GM10847 (cell line): ENCODE results near the gene LZTR1.

Source experiments
- POLR2A ChIP-seq: IDR thresholded peaks from 2 replicates; pipeline ENCODE4 v1.6.1; 2011; ENCODE audit not compliant: insufficient read length; ENCODE audit errors: extremely low read depth

The LZTR1 gene

DNA sequence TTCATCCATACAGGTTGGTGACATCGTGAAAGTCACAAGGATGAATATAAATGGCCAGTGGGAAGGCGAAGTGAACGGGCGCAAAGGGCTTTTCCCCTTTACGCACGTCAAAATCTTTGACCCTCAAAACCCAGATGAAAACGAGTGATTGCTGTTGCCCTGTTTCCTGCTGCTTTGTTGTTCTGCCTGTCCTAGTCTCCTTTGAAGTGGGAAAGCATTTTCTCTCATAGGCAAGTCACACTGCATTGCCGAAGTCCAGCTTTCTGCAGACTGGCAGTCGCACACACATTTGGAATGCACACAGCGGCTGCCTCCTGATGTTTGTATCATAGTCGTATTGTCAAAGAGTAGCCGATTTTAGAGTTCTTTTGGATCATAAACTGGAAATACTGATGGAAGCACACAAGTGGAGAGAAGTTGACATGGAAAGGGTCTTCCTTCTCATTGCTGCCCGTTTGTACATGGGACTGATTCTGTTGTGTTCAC is 32.4 kb upstream of the LZTR1 start:
- TF ChIP-seq POLR2A, result no peak

DNA sequence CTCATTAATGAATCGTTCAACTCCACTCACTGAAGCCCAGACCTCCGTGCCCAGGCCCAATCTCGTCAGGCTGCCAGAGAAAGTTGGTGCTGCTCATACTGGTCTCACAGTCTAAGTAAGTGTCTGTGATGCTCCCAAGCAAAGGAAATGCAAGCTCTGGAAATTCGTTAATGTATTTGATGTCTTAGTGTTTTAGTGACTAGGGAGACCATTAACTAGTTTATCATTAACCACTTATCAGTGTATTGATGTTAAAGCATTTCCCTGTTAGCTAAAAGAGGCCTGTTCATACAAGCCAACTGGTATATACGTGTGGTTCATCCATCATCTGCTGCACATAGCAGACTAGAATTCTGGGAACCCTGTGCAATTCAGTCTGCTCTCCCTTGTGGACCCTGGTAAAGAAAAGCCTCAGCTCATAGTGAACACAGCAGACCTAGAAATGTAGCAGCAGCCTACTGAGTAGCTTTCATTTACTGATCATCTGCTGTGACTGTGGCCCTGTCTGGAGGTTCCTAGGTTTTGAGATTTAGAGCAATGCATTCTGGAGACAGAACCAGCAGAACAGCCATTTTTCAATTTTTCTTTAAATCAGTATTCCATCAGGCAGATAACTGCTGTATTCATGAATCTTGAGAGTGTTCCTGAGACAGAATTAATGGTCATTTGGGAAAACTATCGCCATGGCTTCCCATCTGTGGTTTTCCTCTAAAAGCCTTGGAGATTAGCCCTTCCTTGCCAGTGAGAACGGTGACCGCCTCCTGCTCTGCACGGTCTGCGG is 30.8 kb upstream of the LZTR1 start:
- TF ChIP-seq POLR2A, result no peak

DNA sequence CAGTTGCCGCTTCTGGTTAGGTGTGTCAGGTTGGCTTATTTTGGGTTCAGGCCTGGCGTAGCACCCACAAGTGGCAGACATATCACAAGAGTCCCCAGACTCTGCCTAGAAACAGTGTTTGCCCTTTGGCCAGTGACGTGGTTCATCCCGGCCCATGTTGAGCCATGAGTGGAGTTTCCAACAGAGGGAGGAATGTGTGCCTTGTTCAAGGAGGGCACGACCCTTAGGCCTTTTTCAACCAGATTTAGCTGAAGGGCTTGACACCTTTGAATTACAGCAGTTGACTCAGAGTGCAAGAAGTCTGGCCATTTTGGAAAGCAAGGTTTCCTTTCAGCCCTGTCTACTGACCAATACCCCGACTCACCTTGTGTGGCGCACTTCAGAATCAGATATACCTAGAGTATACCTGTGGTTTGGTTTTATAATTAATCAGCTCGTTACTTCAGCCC is 30.1 kb upstream of the LZTR1 start:
- no peak for TF ChIP-seq POLR2A

DNA sequence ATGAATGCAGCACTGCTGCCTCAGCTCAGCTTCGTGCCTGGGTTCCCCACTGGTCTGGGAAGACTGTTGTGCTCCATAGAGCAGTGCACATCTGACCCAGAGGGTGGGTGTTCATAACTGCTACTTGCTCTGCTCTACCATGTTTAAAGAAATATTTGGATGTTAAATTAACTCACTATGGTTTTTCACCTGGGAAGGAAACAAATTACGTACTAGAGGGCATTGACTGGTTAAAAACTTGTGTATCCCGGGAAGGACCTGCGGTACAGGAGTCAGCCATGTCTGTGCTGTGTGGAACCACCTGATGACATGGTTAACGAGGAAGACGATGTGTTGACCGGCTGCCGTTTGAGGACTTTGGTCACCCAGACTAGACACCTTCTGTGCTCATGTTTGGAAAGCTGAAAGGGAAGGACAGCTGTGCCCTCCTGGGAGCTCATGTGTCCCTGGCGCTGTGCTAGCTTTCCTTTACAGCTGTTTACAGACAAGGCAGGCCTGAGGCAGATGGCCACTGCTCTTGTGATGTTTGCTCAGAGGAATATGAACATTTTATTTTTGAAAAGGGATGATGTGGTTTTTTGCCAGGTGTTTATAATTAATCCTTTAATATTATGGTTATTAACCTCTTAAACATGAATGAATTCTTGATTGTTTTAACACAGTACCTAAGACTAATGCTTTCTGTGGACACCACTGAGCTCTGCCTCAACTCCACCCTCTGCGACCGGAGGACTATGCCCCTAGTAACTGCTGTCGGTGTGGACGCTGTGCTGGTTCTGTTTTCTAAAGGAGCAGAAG is 29.4 kb upstream of the LZTR1 start:
- TF ChIP-seq POLR2A, result no peak

DNA sequence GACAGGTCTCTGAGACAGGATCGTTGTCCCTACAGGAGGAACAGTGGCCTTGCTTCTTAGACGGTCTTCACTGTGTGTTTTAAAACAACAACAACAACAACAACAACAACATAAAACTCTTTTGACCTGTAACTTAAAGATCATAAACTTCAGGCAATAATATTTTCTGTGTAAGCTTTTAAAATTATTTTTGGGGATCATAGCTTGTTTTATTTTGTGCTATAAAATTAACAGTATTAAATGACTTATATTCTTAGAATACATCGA is 28.8 kb upstream of the LZTR1 start:
- TF ChIP-seq POLR2A, result no peak

DNA sequence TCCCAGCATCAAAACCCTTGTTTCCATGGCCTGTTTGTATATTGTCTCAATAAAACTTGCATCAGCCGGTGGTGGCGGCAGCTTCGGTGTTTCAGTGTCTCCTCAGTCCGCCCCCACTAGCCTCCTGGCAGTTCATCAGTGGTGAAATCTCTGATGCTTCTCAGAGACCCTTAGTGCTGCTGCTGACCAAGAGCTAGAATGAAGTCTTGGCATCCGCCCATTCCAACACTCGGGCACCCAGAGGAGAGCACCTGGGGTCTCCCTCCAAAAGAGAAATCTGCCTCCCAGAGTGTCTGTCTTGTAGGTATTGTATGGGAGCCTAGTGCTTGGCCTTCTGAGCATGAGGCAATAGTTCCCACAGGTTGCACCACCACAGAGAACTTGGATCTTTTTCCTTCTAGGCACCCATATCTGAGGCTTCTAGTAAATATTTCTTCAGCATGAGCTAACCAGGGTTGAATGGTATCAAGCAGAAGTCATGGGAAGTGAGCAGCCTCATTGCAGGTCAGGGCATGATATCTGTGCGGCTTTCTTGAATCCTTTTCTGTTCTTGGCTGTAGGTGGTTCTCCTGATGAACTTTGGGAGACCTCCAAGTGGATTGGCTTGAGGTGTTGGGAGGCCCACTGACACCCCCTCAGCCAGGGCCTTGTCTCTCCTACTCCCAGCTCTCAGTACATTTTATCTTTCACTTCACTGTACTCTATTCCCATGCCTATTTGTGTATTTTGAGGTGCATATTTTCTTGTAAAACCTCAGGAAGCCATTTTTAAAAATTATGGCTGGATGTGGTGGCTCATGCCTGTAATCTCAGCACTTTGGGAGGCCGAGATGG is 28.2 kb upstream of the LZTR1 start:
- no peak for TF ChIP-seq POLR2A

DNA sequence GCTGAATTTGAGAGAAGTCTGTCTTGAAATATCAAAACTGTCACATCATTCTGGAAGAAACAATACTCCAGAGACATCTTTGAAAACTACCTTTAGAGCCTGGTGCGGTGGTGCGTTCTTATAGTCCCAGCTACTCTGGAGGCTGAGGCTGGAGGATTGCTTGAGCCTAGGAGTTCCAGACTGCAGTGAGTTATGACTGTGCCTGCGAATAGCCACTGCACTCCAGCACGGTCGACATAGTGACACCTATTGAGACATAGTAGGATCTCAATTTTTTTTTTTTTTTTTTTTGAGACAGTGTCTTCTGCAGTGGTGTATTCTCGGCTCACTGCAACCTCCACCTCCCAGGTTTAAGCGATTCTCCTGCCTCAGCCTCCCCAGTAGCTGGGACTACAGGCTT is 26.5 kb upstream of the LZTR1 start:
- no peak for TF ChIP-seq POLR2A

DNA sequence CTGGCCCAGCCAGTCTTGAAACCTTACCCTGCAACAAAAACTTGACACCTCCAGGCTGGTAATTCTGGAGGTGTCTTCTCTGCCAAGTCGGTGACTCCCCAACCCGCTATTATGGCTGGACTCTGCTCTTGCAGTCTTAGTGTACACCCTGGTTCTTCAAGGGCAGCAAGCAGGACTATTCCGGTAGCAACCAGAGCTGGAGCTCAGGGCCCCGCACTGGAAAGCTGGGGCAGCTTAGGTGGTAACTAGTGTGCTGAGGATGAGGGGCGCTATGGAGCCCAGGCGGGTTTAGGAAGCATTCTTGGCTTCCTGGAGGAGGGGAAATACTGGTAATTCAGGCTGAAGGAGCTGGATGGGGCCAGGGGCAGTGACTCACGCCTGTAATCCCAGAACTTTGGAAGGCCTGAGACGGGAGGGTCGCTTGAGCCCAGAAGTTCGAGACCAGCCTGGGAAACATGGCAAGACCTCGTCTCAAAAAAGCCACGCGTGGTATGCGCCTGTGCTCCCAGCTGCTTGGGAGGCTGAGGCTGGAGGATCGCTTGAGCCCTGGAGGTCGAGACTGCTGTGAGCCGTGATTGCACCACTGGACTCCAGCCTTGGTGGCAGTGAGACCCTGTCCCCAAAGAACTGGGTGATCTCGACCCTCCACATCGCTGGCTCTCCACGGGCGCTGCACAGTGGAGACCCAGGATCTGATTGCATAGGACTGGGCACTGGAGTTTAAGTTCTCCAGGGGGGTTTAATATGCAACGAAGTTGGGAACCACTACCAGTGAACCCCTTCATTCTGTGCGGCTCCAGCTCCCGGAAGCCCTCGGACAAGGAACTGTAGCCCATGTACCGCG is 25.6 kb upstream of the LZTR1 start:
- no peak for TF ChIP-seq POLR2A

DNA sequence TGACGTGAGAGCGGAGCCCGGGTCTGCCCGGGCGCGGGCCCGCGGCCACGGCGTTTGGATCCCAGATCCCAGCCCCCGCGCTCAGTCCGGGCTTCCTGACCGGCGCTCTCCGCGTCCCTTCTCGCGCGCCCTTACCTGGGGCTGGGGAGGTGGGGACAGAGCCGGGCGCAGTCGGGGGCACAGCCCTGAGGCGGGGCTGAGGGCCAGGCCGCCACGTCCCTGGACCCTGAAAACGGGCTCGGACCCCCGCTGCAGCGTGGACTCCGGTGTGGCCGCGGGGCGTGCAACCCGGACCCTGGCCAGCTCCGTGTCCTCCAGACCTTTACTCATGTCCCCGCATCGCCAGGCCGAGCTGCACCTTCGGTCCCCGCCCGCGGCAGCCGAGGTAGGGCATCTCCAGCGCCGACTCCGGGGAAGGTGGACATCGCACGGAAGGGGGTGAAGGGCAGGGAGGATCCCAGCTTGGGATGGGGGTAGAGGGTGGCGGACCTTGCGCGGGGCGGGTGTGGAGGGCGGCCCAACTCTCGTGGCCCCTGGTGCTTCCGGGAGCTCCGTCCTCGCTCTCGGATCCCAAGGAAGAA is 24.9 kb upstream of the LZTR1 start:
- TF ChIP-seq POLR2A, result no peak

DNA sequence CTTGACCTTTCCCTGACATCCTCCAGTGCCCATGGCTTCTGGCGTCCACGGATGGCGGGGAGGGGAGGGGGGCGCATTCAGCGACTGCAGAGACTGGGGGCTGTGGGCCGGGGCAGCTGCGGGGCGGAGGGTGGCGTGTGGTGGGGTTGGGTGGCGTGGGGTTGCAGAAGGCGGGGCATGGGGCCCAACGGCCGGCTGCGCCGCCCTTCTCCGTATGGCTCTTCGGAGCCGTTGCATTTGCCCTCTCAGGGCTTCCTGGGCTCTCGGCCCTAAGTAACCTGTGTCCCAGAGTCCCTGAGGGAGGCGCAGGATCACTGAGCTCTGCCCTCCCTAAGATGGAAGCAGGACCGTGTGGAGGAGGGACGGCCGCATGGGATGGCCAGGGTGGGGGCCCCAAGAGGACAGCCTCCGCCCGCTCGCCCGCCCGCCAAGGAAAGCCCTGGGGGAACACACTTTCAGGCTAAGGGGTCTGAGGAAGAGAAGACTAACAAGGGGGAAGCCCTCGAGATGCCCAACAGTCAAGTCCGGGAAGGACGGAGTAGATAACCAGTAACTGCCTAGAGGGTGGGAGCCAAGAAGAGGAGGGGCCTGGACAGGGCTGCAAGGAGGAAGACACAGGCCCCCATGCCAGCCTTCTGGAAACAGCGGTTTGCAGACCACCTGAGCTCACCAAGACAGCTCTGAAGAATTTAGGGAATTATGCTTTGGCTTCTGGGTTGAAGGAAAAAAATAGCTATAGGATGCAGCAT is 24.2 kb upstream of the LZTR1 start:
- no peak for TF ChIP-seq POLR2A

DNA sequence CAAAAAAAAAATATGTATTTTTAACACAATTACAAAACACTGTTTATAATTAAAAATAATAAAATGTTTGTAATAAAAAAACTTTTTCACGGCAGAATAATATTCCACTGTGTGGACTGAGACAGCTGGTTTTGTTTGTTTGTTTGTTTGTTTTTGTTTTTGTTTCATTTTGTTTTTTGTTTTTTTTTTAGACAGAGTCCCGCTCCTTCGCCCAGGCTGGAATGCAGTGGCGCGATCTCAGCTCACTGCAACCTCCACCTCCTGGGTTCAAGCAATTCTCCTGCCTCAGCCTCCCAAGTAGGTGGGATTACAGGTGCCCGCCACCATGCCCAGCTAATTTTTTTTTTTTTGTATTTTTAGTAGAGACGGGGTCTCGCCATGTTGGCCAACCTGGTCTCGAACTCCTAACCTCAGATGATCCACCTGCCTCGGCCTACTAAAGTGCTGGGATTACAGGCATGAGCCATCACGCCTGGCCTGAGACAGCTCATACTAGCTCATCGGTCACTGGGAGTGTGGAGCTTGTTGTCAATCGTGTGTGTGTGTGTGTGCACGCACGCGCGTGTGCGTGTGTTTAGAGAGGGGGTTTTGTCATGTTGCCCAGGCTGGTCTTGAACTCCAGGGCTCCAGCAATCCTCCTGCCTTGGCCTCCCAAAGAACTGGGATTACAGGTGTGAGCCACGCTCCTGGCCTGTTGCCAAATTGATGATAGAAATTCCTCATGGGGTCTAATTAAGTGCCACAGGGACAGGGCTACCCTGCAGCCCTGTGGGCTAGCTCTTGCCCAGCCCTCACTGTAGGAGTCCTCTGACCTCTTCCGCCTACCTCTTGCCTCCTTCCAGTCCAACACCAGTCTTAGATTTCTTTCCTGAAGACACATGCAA is 22.3 kb upstream of the LZTR1 start:
- no peak for TF ChIP-seq POLR2A

DNA sequence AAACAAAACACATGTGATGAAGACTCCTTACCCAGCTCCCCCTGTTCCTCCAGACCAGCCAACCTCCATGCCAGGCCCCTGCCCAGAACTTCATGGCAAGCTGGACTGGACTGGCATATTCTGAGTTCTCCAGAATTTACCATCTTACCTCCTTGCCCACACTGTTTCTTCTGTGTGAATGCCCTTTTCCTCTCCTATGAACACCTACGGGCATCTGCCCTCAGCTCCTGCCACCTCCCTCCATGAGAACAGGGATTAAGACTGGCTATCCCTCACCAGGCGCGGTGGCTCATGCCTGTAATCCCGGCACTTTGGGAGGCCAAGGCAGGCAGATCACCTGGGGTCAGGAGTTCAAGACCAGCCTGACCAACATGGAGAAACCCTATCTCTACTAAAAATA is 21.5 kb upstream of the LZTR1 start:
- no peak for TF ChIP-seq POLR2A

DNA sequence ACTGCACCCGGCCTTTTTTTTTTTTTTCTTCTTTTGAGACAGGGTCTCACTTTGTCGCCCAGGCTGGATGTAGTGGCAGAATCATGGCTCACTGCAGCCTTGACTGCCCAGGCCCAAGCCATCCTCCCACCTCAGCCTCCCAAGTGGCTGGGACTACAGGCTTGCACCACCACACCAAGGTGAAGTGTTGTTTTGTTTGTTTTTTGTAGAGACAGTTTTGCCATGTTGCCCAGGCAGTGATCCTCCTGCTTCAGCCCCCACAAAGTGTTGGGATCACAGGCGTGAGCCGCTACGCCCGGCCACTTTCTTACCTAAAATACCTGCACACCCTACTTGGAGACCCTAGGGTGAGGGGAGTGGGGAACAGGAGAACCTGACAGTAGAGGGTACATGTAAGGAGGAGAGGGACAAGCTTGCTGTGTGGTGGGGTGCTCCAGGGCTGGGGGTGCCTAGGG is 19.6 kb upstream of the LZTR1 start:
- TF ChIP-seq POLR2A, result no peak
